Measurements from ENCODE around the gene RFX1. TPM values are rescaled to one million over a fixed set of nuclear protein-coding genes. Genes with fewer than 3 reads are reported as not detected.

The RFX1 gene
- polyA plus RNA-seq, 1 donor (not counting 4 experiments of a cell fraction or from before 2014, with no cell fraction given), result 0.45 TPM

- no peaks in the 10 kb centered on the region for H3K27me3 ChIP-seq (ENCODE audit: control insufficient read depth, extremely low read depth, insufficient read depth, low read length)
- no peak overlapping the region for H2AFZ ChIP-seq (ENCODE audit: control insufficient read depth, low read length)
- FAIRE-seq, result no peak
- no peaks in the 10 kb centered on the region for H4K20me1 ChIP-seq (ENCODE audit: control insufficient read depth, extremely low read depth, insufficient read depth, low read length)
- peaks cover 2 to 11% of the 10 kb centered on the region in 2 experiments for H3K36me3 ChIP-seq (ENCODE audit: control insufficient read depth in 2 of 2, extremely low read depth in 1 of 2, insufficient read depth in 2 of 2, low read length in 2 of 2)
- no peaks in the 10 kb centered on the region for H3K9me3 ChIP-seq (ENCODE audit: control insufficient read depth, low read depth, low read length)
- no peak overlapping the region for H3K4me3 ChIP-seq (ENCODE audit: control insufficient read depth in 2 of 3, extremely low read depth in 1 of 3, insufficient read depth in 2 of 3, low read depth in 1 of 3, low read length in 3 of 3)
- H3K27ac ChIP-seq (ENCODE audit: control insufficient read depth, insufficient read depth, low read length), result no peak overlapping the region
- H3K4me1 ChIP-seq (ENCODE audit: control insufficient read depth, extremely low read depth, insufficient read depth, low read length), result peaks cover 8% of the 10 kb centered on the region
- H3K4me2 ChIP-seq (ENCODE audit: control insufficient read depth, extremely low read depth, insufficient read depth, low read depth, low read length), result no peak overlapping the region
- H3K79me2 ChIP-seq (ENCODE audit: control insufficient read depth, insufficient read depth, low read length), result no peaks in the 10 kb centered on the region
- no peak for DNase-seq (ENCODE audit: low read depth, low spot score)
- H3K9me1 ChIP-seq (ENCODE audit: control insufficient read depth, extremely low read depth, insufficient read depth, low read length), result no peaks in the 10 kb centered on the region
- TF ChIP-seq EZH2 (IDR thresholded peaks at IDR 0.05; ENCODE audit: low read length), result no peak
- no peak for TF ChIP-seq CTCF (optimal IDR thresholded peaks at IDR 0.05 in 1 of 3, IDR thresholded peaks at IDR 0.05 in 1 of 3, conservative IDR thresholded peaks at IDR 0.05 in 1 of 3; ENCODE audit: extremely low read depth in 1 of 3, insufficient read depth in 2 of 3, low read length in 3 of 3)
- no peak overlapping the region for H3K9ac ChIP-seq (ENCODE audit: control insufficient read depth, extremely low read depth, insufficient read depth, low read length)
- dilution Hi-C loops (cut with MboI; ENCODE audit: extremely low pct_ligation_motif_present, low sequenced_read_pairs), result no loop called here
Observed at GRCh38 chr19:13990085-13990484, 16.0 kb downstream of the RFX1 start.

GRCh38 chr19:13989487-13989886 is 16.6 kb downstream of the RFX1 start:
- Histone ChIP-seq H3K27ac (ENCODE audit: control insufficient read depth, insufficient read depth, low read length) (no peak overlapping the region), H3K9me1 (ENCODE audit: control insufficient read depth, extremely low read depth, insufficient read depth, low read length) (no peaks in the 10 kb centered on the region), H2AFZ (ENCODE audit: control insufficient read depth, low read length) (no peak overlapping the region), H3K79me2 (ENCODE audit: control insufficient read depth, insufficient read depth, low read length) (no peaks in the 10 kb centered on the region), H3K9me3 (ENCODE audit: control insufficient read depth, low read depth, low read length) (no peaks in the 10 kb centered on the region), H3K9ac (ENCODE audit: control insufficient read depth, extremely low read depth, insufficient read depth, low read length) (no peak overlapping the region), H3K4me3 (ENCODE audit: control insufficient read depth in 2 of 3, extremely low read depth in 1 of 3, insufficient read depth in 2 of 3, low read depth in 1 of 3, low read length in 3 of 3) (no peak overlapping the region), H3K36me3 (ENCODE audit: control insufficient read depth in 2 of 2, extremely low read depth in 1 of 2, insufficient read depth in 2 of 2, low read length in 2 of 2) (peaks cover 2 to 11% of the 10 kb centered on the region in 2 experiments), H3K4me2 (ENCODE audit: control insufficient read depth, extremely low read depth, insufficient read depth, low read depth, low read length) (no peak overlapping the region), H3K27me3 (ENCODE audit: control insufficient read depth, extremely low read depth, insufficient read depth, low read length) (no peaks in the 10 kb centered on the region), H4K20me1 (ENCODE audit: control insufficient read depth, extremely low read depth, insufficient read depth, low read length) (no peaks in the 10 kb centered on the region), H3K4me1 (ENCODE audit: control insufficient read depth, extremely low read depth, insufficient read depth, low read length) (peaks cover 8% of the 10 kb centered on the region)
- no peak for DNase-seq (ENCODE audit: low read depth, low spot score)
- no peak for FAIRE-seq
- TF ChIP-seq EZH2 (IDR thresholded peaks at IDR 0.05; ENCODE audit: low read length), result no peak
- dilution Hi-C loops (cut with MboI; ENCODE audit: extremely low pct_ligation_motif_present, low sequenced_read_pairs), result no loop called here
